SHP77 treated with DMSO at 0.1 percent for 48 hours (cell line): ENCODE results near the gene NOTUM.

ENCODE experiments used
- DNase-seq: peaks from one replicate; lab custom pipeline; 2025; lab: John Stamatoyannopoulos, UW

NOTUM gene

DNA sequence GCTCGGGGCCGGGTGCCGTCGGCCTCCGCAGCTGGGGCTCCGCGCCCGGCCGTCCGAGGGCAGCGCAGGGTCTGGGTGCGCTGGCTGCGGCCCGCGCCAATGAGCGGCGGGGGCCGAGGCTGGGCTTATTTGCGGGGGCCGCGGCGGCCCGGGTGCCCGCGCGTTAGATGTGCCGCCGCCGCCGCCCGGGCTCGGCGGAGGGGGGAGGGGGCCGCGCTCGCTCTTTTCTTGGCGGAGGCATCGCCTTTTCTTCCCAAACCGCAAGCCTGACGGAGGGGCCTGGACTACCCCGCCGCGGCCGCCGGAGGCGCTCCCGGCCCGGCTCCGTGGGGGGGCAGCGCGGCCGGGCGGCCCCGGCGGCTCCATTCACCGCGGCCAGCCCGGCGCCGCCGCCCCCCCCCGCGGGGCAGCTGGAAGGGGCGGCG lies at the start of gene NOTUM:
NOTUM (minus strand) TSS at position 101 of the 425 bp plus-strand sequence. CDS start 278 bp downstream, outside the sequence.
- no peak for DNase-seq

DNA sequence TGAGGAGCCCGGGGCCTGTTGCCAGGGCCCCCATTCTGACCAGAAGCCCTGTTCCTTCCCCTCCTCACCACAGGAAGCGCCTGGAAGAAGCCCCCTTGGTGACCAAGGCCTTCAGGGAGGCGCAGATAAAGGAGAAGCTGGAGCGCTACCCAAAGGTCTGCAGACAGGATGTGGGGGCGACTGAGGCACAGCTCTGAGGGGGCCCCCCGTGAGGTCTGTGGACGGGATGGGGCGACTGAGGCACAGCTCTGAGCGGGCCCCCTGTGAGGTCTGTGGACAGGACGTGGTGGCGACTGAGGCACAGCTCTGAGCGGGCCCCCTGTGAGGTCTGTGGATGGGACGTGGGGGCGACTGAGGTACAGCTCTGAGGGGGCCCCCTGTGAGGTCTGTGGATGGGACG lies 48.4 kb upstream of the NOTUM start:
- DNase-seq = no peak

DNA sequence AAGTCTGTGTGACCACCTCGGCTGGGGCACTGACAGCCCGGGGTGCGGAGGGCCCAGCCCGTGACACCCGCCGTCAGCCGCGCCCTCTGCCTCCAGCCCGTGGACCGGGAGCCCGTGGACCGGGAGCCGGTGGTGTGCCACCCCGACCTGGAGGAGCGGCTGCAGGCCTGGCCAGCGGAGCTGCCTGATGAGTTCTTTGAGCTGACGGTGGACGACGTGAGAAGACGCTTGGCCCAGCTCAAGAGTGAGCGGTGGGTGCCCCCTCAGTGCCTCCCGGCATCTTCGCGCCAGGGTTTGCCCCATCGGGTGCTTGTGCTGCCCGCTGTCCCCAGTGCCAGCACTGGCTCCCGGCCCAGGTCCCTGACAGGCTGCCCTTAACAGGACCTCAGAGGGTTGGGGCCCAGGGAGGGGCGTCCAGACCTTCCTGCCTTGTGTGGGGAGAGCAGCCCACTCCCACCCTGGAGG lies 48.0 kb upstream of the NOTUM start:
- DNase-seq = no peak

DNA sequence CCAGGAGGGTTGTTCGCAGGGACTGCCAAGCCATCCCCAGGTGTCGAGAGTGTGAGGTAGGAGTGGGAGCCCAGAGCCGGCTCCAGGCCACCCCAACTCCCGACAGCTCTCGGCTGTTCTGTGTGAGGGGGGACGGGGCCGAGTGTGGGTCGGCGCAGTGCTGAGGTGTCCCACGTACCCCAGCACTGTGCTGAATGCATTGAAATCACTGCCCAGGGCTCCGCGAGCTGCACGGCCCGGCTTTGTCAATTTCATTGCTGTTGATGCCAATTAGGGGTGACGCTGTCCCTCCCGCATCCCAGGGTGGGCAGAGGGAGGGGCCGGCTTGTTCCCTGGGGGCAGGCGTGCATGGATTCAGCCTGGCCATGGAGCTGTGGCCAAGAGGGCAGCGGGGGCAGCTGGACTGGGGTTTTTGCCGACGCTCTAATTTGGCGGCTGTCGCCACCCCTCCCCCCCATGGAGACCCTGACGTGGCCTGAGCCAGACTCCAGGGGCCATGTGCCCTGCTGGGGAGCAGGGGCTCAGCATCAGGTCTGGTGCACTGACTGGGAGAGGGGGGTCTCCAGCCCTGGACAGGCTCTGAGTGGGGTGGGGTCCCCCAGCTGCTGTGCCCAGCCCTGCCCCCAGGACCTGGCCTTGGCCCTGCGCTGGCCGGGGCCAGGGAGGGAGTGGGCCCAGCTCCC lies 47.4 kb upstream of the NOTUM start:
- no peak for DNase-seq

DNA sequence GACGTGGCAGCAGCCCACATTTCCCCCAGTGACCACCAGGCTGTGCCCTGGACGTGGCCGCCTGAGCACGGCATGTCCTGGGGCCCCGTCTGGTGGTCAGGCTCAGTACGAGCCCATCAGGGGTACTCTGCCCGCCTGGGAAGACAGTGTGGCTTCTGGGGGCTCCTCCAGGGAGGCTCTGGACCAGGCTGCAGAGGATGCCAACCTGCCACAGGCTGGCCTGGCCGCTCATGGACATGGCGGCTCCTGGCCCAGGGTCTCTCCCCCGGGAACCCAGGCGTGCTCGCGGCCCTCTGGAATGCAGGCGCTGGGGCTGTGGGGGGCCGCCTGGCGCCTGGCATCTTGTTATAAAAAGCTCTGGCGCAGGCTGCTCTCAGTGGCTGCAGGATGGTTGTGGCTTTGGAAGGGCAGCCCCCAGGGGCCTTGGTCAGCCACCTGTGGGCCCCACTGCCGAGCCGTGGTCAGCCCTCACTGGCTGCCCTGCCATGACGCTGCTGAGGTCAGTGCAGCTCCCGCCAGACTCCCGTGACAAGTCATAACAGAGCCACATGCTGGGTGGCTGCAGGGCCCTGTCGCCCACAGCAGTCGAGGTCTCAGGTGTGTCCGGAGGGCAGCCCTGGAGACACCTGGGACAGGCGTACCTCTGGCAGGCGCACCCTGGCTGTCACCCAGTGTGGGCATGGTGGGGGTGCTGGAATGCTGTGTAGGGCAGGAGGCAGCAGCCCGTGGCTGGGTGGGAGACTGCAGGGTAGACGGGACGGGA lies 46.7 kb upstream of the NOTUM start:
- DNase-seq = no peak

DNA sequence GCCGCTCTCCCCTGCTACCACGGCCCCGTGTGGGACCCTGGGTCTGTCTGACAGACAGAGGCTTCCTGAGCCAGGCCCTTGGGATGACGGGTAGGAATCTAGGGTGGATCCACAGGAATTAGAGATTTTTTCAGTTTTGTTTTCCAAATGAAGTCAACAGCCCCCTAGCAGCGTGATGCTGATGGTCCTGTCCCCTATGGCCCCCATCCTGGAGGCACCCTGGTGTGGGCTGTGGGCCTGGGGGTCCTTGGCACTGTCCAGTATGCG lies 46.2 kb upstream of the NOTUM start:
- no peak for DNase-seq

DNA sequence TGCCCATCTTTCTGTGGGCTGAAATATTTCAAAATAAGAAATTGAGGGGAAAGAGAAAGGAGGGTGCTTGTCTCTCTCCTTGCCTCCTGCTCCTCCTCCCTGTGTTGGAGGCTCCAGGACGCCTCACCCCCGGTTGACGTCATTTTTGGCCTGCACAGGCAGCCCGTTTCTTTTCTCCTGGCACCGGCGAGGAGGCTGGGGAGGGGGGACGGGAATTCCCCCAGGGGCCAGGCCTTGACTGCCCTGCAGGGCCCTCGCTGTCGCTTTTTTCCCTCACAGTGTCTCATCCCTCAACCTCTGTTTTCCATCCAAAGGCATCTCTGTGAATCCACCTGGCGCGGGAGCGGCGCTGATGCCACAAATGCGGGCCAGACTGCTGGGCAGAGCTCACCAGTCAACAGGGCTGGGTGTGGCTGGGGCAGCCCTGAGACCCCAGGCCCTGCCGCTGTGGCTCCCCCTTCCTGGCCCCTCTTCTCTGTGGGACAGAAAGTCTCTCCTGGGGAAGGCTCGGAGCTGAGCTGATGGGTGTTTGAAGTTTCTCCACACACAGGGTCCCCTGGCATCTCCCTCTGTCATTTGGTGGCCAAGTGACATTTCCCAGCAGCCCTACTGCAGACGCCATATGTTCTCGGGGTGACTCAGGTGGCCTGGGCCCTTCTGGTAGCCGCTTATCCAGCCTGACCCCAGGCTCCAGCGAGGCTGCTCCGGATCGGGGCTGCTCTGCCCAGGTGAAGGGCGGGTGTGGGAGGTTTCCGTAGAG lies 45.7 kb upstream of the NOTUM start:
- no peak for DNase-seq

DNA sequence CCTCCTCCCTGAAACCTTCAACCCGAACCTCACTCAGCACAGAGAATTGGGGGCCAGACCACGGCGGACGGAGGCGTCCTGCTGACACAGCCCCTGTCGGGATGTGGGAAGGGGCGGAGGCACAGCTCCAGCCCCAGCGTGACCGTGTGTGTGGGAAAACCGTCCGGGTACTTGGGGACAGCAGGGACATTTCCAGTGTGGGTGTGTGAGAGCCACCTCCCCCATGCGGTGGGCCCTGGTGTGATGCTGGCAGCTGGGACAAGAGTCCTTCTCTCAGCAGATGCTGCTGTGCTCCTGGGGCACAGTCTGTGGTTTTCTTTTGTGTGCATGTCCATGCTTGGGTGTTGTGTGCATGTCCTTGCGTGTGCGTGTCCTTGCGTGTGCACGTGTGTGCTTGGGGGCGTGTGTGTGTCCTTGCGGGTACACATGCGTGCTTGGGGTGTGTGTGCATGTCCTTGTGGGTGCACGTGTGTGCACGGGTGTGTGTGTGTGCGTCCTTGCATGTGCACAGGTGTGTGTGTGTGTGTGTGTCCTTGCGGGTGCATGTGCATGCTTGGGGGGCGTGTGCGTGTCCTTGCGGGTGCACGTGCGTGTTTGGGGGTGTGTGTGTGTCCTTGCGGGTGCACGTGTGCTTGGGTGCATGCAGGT lies 44.8 kb upstream of the NOTUM start:
- no peak for DNase-seq

DNA sequence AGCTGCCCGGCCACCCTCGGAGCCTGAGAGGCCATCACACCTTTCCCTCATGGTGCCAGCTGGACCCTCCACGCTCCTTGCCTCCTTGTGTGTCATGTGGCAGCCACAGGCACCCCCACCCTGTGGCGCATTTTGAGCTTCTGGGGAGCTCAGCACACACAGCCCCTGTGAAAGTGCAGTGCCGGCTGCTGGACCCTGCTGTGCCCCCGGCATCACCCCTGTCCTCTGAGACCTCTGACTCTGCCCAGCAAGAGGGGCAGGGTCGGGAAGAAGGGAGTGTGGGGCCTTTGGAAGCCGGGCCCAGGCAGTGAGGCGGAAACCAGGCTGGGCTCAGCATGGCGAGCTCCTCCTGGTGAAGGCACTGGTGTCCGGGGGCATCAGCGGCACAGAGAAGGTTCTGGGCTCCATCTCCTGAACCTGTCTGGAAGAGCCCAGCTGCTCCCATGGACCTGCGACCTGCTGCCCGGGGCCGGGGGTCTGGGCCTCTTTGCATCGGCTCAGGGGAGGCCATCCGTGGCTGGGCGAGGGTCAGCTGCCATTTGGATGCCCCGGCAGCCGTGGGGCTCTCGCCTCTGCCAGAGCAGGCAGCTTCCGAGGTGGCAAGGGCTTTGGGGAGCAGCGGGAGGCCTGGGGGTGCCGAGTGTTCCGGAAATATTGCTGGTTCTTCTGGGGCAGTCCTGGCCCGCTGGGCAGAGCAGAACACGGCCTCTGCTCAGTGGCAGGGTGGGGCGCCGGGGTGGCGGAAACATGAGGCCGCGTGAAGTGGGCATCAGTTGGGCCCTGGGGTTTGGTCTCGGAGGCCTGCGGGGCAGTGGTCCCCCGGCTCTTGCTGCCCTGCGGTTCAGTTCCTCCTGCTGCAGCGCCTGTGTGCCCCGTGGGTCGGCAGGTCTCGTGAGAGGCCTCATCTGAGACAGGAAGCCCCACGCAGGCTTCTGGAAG lies 43.8 kb upstream of the NOTUM start:
- no peak for DNase-seq

DNA sequence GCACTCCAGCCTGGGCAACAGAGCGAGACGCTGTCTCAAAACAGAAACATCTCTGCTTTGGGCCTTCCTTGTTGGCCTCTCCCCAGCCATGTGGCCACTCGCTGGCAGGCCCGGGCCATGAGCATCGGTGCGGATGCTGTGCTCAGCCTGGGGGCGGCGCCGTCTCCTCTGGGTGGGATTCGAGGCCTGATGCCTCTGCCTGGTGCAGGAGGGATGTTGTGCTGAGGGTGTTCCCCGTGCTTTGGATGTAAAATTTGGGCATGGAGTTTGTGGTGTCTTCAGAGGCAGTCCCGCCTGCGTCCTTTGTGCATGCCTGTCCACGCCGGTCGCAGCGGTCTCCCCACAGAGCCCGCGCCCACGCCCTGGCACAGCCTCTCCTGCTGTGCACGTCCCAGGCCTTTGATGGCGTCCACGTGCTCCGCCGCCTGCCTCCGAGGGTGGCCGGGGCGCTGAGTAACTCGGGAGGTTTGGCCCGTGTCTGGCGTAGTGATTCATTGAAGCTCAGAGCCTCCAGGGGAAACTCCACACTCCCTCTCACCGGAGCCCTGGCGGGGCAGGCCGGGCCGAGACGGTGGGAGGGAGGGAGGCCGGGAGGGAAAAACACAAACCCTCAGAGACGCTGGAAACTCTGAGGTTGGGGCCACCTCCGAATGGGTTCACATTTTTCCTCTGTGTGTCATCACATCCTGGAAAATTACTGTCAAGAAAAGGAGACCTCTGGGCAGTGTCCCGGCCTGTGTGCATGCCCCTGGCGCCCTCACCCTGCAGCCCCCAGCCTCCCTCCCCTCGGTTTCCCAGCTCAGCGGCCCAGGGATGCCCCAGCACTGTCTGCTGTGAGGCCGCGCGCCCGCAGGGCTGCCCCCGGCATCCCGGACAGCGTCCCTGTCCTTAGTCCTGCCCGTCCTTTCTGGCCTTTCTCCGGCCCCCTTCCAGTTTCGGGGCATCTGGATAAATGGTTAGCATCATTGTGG lies 42.7 kb upstream of the NOTUM start:
- DNase-seq = no peak

DNA sequence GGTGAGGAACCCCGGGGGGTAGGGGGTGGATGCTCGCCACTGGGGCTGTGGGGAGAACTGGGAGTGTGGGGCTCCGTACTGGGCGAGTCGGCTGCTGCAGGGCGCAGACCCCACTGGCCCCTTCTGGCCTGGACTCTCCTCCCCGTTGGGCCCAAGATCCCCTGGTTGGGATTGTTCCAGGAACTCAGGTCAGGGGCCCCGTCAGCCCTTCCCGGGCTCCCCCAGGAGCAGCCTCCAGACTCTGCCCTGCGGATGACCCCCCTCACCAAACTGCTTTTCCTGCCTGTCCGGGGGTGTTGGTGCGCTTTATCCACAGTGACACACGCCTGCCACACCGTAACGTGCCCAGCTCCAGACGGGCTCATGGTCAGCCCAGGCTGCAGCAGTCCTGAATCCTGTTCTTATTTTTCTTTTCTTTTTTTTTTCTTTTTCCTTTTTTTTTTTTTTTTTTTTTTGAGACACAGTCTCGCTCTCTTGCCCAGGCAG lies 40.6 kb upstream of the NOTUM start:
- no peak for DNase-seq

DNA sequence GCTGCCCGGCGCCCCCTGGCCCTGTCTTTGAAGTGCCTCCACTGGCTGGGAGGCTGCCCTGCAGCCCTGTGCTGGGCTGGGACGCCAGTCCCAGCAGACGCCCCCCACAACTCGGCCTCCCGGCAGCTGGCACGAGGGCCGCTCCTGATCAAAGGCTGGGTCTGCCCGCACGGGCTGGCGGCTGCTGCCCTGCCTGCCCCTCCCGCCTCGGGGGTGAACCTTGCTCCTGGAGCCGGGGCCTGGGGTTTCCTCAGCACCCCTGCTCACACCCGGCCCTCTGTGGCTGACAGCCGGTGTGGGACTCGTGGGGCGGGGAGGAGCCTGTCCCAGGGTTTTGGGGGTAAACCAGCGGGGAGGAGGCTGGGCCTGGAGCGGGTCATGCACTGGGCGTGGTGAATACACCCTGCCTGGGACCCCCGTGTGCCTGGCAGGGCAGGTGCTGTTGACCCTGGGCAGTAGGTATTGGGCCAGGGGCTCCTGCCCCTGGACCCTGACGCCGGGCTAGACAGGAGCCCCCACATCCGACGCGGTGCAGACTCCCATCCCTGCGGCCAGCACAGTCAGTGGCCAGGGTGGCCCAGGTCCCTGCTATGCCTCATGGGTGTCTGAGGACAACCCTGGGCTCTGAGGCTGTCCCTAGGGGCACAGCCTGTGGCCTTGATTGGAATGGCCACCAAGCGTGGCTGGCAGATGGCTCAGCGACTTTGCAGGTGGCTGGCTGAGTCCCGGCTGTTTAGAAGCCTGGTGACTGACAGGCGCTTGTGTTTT lies 40.0 kb upstream of the NOTUM start:
- DNase-seq = no peak

DNA sequence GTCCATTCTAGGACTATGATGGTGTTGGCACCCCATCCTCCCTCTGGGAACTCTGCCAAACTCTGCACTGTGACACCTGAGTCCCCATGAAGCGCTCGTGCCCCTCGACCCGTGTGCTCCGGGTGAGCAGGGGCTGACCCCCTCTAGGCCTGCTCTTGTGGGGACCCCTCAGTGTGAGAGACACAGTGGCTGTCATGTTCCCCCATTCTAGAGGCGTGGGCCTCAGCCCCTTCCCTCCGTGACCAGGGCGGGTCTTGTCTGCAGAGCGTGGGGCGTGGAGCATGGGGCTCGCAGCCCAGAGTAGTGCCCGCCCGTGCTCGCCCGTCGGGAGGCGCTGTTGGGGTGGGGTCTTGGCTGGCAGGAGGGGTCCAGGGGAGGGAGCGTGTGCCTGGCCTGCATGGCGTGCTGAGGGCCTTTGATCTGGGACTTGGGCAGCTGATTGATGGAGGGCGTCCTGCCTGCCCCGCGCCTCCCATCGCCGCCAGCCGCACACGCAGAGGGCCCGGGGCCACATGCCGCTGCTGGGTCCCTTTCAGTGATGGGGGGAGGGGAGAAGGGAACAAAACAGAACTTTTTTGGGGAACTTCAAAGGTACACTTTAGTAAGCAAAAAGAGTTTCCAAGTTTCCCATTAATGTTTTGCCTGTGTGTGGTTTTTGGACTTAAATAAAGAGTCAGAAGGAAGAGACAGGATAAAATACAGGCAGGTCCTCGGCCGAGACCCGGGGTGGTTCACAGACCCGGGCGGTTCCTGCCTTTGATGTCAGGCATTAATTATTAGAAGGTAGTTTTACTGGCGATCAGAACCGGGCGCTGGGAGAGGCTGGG lies 39.2 kb upstream of the NOTUM start:
- no peak for DNase-seq

DNA sequence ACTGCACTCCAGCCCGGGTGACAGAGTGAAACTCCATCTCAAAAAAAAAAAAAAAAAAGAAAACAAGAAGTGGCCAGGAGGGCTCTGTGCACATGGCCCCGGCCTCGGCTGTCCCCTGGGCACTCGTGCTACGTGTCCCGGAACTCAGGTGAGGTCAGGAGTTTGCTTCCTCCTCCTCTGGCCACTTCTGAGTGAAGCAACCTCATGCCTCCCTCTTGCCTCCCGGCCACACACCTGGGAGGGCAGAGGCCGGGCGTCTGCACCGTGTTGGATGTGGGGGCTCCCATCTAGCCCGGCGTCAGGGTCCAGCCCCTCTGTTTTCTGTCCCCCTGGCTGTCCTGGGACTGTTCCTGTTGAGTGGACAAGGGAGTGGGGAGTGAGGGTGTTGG lies 38.6 kb upstream of the NOTUM start:
- no peak for DNase-seq

DNA sequence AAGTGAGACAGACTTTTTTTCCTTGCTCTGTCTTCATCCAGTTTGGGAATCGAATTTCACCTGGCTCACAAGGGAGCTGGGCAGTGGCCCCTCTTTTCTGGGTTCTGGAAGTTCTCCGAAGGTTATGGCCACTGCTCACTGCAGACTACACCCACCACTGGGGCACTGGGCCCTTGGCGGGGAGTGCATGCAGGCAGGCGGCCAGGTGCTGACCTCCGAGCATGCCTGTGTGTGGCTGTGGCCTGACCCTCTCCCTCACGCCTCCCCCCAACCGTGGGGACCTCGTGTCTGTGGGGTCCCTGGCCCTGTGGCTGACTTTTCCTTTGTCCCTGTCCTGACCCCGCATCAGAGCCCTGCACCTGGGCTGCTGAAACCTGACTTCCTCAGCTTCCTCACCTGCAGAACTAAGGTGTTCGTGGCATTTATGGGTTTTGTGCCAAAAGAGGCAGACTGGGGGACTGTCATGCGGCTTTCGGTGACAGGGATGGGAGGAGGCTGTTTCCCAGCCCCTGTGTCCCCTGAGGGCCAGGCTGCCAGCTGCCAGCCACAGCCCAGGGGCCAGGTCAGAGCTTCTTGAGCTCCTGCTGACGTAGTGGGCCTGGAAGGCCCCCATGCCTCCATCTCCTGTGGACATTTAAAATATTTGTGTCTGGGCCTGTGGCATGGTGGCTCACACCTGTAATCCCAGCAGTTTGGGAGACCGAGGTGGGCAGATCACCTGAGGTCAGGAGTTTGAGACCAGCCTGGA lies 37.9 kb upstream of the NOTUM start:
- DNase-seq = no peak

DNA sequence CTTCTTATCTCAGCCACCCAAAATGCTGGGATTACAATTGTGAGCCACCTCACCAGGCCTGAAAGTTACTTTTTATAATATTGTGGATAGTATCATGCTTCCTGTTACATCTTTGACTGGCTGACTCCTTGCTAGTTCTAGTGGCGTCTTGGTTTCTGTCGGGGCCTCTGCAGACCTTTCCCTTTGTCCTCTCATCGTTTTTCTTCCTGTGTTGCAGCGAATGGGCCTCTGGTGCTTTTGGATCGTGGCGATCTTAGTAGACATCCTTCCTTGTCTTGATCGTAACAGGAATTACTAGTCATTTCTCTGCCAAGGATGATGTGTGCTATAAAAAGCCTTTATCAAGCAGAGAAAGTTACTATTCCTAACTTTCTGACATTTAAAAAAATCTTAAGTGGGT lies 37.2 kb upstream of the NOTUM start:
- DNase-seq = no peak

DNA sequence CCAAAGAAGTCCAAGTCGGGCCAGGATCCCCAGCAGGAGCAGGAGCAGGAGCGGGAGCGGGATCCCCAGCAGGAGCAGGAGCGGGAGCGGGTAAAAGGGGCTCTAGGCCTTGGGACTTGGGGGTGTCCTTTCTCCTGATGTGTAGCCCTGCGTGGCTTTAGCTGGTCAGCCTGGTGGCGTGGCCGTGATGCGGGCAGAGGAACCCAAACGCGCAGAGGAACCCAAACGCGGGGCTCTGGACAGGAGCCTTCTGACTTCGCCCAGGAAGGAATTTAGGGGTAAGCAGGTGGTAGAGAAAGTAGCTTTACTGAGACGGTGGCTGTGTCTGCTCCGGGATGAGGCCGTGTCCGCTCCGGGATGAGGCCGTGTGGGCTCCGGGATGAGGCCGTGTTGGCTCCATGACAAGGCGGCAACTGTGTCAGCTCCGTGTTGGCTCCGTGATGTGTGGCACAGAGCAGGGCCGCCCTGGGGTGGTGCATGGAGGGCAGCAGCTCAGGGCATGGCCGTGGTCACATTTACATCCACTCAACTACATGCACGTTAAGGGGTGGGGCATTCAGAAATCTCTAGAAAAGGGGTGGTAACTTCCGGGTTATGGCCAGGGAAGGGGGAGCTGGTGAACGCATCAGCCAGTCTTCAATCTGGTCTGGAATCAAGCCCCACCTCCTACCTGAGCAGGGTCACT lies 35.9 kb upstream of the NOTUM start:
- no peak for DNase-seq
